BE2C (cell line): ENCODE results near the gene PARP11.

Experiments used
- DNase-seq: peaks from one replicate; pipeline ENCODE4 v3.0.0-alpha.2; 2020
- H3K27me3 ChIP-seq: fragments of 250-450 bp; sonication (Bioruptor Pico); 2 replicates; pipeline ENCODE4 v1.5.1; 2020; ENCODE audit warnings: mild to moderate bottlenecking
- H3K36me3 ChIP-seq: fragments of 250-450 bp; sonication (Bioruptor Pico); 2 replicates; pipeline ENCODE4 v1.5.1; 2020; ENCODE audit warnings: mild to moderate bottlenecking
- H3K4me1 ChIP-seq: fragments of 250-450 bp; sonication (Bioruptor Pico); 2 replicates; pipeline ENCODE4 v1.5.1; 2020
- H3K4me3 ChIP-seq: 2 replicates; pipeline ENCODE4 v1.5.1; 2011; ENCODE audit warnings: low read depth, low read length
- H3K9me3 ChIP-seq: fragments of 250-450 bp; sonication (Bioruptor Pico); 2 replicates; pipeline ENCODE4 v1.5.1; 2020
- TF ChIP-seq, protein P1 (sequence below): IDR thresholded peaks from 2 replicates; pipeline ENCODE4 v1.5.1; 2012; ENCODE audit warnings: mild to moderate bottlenecking, low read depth, low read length

PARP11 gene

DNA sequence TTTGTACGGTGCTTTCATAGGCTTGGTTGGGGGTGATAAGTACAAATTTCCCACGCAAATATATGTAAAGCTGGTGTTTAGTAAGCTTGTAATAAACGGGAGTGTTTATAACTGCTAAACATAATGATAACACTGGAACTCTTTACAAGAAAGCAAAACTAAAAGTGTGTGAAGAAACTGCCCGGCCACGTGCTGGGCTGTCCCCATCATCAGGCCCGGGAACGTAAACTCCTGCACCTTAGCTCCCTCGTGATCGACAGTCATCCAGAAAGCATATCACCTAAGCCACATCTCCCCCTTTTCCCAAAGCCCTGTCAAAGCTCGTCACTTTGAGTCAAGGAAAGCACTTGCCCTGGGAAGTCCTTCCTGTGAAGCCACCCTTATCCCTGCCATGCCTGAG is 18.0 kb upstream of the PARP11 start:
- Histone ChIP-seq H3K27me3 (peaks cover 16% of the 10 kb centered on the region), H3K36me3 (no peaks in the 10 kb centered on the region), H3K4me1 (no peaks in the 10 kb centered on the region), H3K4me3 (no peak overlapping the region), H3K9me3 (no peaks in the 10 kb centered on the region)
- DNase-seq = no peak
- TF ChIP-seq, protein P1, sequence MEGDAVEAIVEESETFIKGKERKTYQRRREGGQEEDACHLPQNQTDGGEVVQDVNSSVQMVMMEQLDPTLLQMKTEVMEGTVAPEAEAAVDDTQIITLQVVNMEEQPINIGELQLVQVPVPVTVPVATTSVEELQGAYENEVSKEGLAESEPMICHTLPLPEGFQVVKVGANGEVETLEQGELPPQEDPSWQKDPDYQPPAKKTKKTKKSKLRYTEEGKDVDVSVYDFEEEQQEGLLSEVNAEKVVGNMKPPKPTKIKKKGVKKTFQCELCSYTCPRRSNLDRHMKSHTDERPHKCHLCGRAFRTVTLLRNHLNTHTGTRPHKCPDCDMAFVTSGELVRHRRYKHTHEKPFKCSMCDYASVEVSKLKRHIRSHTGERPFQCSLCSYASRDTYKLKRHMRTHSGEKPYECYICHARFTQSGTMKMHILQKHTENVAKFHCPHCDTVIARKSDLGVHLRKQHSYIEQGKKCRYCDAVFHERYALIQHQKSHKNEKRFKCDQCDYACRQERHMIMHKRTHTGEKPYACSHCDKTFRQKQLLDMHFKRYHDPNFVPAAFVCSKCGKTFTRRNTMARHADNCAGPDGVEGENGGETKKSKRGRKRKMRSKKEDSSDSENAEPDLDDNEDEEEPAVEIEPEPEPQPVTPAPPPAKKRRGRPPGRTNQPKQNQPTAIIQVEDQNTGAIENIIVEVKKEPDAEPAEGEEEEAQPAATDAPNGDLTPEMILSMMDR = no peak

DNA sequence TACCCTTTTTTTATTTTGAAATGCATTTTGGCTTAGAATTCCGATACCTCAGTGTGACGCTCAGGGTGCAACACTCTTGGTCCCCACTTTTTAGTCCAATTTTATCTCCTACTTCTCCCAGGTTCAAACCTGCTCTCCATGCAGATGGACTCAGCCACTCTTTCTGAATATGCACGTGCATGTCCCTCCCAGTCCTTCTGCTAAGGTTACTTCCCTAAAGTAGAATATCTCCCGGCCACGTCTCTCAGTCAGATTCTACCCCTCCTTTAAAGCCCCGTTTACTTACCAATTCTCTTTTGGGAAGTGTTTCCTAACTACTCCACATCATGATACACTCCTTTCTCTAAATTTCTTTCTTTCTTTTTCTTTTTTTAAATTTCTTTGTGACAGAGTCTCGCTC is 15.5 kb upstream of the PARP11 start:
- Histone ChIP-seq H3K27me3 (peaks cover 19% of the 10 kb centered on the region), H3K4me1 (no peaks in the 10 kb centered on the region), H3K4me3 (no peak overlapping the region), H3K36me3 (no peaks in the 10 kb centered on the region), H3K9me3 (no peaks in the 10 kb centered on the region)
- TF ChIP-seq, protein P1 = no peak
- DNase-seq = no peak

DNA sequence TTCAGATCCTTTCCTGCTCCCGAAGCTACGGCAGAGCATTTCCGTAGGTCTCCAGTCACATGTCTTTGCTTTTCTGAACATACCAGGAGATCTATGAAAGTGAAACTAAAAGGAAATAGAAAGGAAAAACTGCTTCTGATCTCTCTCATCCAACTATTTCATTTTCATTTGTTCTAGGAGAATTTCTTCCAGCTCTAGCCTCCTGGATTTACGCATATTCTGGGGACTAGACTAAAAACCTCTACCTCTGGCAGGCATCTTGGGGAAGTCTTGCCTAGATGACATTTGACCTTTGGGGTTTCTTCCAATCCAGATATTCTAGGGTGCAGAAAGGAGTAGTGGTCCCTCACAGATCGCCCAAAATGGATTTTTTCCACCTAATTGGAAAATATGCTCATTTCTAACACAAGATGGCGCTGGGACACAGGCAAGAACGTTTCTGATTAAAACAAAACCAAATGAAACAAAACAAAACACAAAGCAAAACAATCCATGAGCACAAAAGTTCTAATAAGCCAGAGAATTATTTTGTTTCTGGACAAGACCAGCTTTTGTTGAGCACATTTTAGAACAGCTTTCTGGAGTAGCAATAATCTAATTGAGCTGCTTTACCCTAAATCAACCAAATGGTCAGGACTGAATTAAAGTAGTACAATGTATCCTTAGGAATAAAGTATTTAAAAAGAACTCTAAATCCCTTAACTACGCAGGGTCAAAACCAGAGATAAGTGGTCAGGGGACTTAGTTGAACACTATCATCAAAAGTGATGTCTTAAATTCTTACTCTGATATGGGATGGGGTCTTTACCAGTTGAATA is 12.3 kb upstream of the PARP11 start:
- Histone ChIP-seq H3K9me3 (no peaks in the 10 kb centered on the region), H3K4me1 (no peaks in the 10 kb centered on the region), H3K27me3 (peaks cover 41% of the 10 kb centered on the region), H3K4me3 (no peak overlapping the region), H3K36me3 (no peaks in the 10 kb centered on the region)
- TF ChIP-seq, protein P1 = peak; percentile 80
- DNase-seq = no peak

DNA sequence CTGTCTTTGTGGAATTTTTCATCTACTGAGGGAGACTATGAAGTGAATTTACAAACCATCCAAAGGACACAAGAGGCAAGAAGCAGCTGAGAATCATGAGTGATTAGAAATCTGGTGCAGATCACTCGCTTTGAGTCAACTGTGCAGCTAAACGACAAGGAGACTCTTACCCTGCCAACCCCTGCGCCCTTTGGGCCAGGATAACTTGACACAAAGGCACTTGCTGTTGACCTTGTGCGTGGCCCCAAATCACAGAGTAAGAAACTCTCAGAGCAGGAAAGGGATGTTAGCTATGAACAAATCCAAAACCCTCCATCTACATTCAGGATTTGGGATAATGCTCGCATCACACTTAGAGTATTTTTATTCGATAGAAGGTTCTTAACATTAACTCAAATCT is 11.5 kb upstream of the PARP11 start:
- no peak overlapping the region for H3K4me3 ChIP-seq
- TF ChIP-seq, protein P1 = no peak
- no peaks in the 10 kb centered on the region for H3K4me1 ChIP-seq
- no peak for DNase-seq
- no peaks in the 10 kb centered on the region for H3K36me3 ChIP-seq
- peaks cover 45% of the 10 kb centered on the region for H3K27me3 ChIP-seq
- no peaks in the 10 kb centered on the region for H3K9me3 ChIP-seq

DNA sequence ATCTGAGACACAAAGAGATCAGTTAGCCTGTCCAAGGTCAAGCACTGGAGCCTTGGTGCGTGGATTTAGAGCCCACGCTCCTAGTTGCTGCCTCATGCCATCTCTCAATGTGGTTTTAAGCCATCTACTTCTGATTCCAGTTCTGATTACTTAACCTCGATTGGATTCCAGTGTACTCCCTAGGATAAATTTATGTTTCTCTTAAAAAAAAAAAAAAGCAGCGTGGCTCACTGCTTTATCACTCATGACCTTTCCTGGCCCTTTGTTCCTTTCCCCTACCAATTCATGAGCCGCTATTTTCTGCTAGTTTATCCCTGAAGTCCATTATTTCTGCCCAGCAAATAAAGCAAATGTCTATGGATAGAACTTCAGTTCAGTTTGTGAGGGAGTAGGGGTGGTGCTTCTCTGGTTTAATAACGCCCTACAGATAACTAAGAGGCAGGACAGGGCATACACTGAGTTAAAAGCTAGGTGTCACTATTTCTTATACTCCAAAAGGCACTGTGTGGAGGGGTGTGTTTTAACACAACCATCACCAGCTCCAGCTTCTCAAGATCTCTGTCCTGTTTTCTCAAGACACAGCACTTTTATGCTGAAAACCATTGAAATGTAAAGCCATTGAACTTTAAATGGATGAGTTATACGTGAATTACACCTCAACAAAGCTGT is 9.8 kb upstream of the PARP11 start:
- Histone ChIP-seq H3K36me3 (no peaks in the 10 kb centered on the region), H3K4me1 (no peaks in the 10 kb centered on the region), H3K27me3 (peaks cover 52% of the 10 kb centered on the region), H3K4me3 (no peak overlapping the region), H3K9me3 (no peaks in the 10 kb centered on the region)
- no peak for DNase-seq
- TF ChIP-seq, protein P1 = peak; percentile 31

DNA sequence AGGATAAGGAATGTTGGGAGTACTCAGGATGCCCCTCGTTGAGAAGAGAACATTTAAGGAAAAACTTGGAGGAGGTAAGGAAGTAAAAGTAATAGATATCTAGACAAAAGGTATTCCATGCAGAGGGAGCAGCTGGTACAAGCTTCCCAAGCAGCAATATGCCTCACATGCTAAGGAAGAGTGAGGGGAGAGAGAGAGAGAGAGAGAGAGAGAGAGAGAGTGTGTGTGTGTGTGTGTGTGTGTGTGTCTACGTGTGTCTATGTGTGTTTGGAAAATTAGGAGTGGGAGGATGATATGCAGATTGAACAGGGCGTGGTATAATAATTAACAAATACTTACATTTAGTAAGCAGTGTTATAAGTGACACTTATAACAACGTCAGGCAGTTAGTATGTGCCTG is 9.2 kb upstream of the PARP11 start:
- Histone ChIP-seq H3K36me3 (no peaks in the 10 kb centered on the region), H3K4me1 (no peaks in the 10 kb centered on the region), H3K4me3 (no peak overlapping the region), H3K9me3 (no peaks in the 10 kb centered on the region), H3K27me3 (peaks cover 52% of the 10 kb centered on the region)
- DNase-seq = no peak
- TF ChIP-seq, protein P1 = no peak
